HG03135 (cell line): ENCODE measurements around the gene TMEM8B.
"Not testable (repeated sequence)": the region's sequence is repeated elsewhere in the genome, so short reads cannot be mapped to it uniquely, and the experiment has no call there.

Experiments
- ATAC-seq: cut with Tn5 transposase; IDR thresholded peaks from one replicate; pipeline ENCODE4 v1.9.1; 2021; ENCODE audit warnings: mild to moderate bottlenecking, moderate library complexity; ENCODE audit not compliant: unreplicated experiment

The TMEM8B gene

DNA sequence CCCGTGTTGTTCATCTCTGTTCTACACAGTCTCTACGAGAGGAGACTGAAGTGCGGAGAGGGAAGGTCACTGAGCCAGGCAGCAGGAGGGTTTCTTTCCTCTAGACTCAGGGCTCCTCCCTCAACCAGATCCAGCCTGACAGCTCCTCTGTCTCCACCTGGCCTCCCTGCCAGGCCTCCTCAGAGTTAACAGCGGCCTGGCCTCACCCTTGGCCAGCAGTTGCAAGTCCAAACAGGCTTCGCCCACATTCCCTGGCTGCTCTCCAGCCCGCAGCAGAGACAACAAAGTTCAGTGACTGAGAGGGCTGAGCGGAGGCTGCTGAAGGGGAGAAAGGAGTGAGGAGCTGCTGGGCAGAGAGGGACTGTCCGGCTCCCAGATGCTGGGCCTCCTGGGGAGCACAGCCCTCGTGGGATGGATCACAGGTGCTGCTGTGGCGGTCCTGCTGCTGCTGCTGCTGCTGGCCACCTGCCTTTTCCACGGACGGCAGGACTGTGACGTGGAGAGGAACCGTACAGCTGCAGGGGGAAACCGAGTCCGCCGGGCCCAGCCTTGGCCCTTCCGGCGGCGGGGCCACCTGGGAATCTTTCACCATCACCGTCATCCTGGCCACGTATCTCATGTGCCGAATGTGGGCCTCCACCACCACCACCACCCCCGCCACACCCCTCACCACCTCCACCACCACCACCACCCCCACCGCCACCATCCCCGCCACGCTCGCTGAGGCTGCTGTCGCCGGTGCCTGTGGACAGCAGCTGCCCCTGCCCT is 77.1 kb downstream of the TMEM8B start, which contains the start of gene HRCT1:
Gene HRCT1 (plus strand): TSS at position 291 of the 768 bp plus-strand sequence. CDS start 86 bp downstream, at position 377.
- no peak for ATAC-seq

DNA sequence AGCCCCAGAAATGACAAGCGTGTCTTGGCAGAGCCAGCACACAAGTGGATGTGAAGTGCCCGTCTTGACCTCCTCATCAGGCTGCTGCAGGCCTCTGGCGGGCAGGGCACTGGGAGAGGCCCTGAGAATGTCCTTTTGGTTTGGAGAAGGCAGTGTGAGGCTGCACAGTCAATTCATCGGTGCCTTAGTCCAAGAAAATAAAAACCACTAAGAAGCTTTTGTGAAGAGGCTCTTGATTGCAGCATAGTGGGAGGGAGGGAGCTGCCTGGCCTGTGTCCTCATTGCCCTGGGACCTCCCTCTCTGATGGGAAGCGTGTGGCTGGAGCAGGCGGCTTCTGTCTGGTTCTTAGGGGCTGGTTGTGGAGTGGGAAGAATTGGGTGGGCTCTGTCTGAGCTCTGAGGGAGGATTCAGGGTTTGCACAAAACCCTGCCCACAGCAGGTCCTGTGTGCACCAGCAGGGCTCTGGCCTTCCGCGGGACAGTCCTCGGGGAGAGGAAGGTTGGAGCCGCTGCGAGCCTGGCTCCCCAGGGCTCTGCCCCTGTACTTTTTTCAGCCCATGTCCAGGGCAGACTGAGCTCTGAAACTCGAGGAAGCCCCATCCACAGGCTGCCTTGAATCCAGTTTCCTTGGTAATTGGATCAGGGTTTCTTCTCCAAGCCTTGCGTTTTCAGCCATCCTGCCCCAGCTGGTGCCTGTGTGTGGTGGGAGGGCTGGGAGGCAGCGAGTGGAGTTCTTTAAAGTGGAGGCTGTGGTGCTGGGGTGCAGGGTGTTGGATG is 78.1 kb downstream of the TMEM8B start:
- no peak for ATAC-seq

DNA sequence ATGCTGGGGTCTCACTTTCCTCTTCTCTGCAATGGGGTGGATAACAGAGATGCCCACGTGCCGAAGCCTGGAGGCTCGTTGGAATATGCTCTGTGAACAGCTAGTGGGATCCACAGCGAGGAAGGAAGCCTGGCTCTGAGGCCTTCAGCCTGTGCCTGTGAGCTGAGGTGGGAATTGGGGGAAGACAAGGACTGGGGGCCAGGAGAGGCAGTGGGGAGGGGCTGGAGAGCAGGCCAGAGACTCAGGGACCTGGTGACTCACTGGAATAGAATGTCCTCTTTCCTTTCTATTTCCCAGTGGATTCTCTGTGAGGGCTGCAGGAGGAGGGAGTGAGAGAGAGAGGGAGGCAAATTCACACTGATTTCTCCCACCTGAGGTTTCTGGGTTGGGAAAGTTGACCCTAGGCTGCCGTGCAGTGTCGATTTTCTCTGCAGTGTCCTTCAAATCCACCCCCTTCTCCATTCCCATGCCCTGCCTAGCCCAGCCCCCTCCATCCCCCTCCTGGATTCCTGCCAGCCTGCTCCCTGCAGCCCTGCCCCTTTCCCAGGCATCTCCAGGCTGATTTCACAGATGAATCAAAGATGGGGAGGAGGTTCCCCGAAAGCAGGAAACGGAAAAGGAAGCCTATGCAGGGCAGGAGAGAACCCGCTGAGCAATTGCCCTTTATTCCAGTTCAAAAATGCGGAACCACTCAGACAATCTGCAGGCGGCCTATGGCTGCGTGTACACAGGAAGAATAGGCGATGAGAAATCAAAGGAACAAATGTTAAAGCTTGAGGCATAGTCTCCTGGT is 78.9 kb downstream of the TMEM8B start:
- no peak for ATAC-seq

DNA sequence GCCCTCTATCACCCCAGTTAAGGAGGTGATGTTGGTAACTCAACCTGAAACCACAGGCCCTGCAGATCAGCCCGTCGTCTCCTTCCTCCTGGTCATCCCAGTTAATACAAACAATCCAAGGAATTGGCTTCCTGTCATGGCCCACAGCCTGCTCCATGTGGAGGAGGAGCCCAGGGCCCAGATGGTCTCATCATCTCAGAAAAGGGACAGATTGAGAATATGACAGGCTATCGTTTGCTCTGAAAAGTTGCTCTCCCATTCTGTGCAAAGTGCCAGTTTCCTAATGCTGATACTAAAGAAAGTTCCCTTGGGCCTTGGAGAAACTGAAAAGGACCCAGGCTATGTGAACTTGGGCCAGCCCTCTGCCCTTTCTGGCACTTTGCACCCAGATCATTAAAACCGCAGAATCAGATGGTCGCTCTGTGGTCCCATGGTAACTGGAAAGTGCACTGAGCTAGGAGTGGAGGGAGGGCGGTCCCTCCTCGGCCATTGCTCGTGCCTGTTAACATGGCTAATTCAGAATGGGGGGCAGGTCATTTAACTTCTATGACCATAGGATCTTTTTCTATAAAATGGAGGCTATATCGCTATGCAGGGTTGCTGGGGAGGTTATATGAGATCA is 79.6 kb downstream of the TMEM8B start:
- no peak for ATAC-seq

DNA sequence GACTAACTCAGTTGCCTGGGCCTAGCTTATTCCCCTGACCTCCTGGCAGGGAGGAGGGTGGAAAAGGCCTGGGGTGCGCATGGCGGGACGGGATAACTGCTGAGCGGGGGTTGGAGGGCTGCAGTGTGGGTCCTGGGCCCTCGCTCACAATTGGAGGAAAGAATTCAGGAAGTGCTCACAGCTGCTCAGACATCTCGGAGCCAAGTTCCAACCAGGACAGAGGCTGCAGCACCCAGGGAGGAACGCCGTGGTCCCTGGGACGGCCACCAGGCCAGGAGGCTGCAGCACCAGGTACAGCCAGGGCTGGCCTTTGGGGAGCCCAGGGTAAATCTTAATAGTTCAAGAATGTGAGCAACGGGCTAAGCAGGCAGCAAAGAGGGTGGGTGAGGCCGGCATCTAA is 80.2 kb downstream of the TMEM8B start, which contains the start of gene SPAAR:
Gene SPAAR (plus strand): TSS at position 217 of the 400 bp plus-strand sequence. CDS start 974 bp downstream, outside the sequence.
- ATAC-seq: no peak

DNA sequence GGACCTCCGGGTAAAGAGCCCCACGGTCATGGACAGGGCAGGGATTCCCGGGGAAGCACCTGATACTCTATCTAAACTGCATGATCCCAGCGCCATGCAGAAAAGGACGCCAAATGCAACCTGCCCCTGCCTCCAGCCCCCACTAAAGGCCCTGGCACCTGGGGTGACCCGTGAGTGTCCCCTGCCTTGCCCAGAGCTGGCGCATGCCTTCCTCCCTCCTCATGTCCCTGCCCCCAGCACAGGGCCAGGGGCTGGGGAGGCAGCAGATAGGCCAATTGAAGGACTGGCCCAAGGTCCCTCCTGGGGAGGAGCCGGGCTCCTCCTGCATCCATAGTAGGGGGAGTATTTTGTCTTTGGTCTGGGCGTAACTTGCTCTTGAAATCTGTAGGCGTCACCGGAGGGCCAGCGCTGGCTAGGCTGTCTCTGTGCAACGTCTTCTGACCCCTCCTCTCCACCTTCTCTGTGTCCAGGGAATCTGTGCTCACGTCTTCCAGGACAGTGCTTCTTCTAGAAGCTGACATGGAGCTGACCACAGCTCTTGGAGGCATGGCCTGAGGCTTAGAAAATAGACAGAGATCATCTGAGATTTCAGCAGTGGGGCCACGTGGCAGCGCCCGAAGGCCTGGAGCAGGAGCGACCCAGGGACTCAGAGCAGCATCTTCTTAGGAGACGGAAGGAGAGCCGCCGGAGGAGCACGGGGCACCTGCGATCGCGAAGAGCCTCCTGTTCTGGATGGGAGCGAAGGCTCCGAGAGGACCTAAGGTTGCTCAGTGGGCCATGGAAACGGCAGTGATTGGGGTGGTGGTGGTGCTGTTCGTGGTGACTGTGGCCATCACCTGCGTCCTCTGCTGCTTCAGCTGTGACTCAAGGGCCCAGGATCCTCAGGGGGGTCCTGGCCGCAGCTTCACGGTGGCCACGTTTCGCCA is 80.9 kb downstream of the TMEM8B start:
- ATAC-seq: no peak

DNA sequence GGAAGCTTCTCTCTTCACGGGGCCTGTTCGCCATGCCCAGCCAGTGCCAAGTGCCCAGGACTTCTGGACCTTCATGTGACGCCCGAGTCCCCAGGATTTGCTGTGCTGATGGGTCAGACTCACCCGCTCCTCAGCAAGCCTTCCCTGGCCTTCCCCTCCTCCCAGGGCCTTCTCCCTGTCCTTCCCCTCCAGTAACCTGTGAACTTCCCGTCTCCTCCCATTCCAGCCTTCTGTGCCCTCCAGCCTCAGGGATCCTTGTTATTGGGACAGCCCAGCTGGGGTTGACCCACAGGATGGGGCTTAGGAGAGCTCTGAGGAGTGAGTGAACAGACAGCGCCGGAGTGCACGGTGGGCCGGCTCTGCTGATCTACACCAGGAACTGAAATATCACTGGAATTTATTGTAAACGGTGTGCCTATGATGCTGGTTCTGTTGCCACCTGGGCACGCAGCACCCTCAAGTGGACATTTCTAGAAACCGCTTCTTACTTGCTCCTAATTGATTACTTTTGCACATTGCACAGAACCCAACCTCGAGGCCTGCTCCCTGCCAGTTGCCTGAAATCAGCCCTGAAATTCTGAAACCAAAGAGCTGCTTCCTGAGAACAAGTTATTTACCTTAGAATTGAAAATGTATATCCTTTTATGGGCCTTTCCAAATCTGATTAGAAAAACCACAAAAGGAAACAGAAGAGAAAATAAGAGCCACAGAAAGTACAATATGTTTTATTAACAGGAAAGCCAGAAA is 81.8 kb downstream of the TMEM8B start:
- no peak for ATAC-seq

DNA sequence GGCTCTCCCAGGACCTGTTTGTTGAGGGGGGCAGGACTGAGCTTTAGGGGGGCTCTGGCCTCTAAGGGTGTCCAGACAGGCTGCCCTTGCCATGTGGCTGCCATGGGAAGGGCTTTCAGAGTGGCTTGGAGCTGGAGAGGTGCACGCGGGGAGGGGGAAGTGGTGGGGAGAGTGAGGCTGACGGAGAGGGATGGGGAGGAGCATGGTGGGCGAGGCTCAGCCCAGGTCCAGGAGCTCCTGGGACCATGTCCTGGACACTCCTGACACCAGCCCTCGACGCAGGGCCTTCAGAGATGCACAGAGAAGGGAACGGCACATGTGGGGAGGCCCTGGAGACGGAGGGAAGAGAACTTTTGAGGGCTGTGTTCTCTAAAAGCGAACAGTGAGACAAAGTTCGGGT is 82.7 kb downstream of the TMEM8B start:
- ATAC-seq: no peak

DNA sequence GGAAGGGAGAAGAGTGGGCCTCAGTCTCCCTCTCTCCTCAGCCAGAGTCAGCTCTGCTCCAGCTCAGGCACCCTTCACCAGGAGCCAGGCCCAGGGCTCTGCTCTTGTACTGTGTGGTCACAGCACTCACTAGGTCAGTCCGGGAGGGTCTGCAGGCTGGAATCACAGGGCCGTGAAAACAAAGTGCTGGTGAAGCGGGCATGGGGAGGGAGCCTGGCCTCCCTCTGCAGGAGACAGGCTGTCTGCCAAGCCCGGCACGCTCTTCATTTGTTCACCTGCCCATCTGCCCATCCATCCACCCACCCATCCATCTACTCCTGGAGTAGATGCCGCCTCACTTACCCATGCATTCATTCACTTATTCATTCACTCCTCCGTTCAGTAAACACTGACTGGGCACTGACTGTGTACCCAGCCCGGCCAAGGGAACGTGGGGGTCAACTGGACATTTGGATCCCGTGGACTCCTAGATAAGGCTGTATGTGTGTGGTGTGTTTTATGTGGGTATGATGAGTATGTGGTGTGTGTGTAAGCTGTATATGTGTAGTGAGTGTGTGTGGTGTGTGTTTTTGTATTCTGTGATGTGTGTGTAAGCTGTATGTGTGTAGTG is 83.9 kb downstream of the TMEM8B start:
- no peak for ATAC-seq

DNA sequence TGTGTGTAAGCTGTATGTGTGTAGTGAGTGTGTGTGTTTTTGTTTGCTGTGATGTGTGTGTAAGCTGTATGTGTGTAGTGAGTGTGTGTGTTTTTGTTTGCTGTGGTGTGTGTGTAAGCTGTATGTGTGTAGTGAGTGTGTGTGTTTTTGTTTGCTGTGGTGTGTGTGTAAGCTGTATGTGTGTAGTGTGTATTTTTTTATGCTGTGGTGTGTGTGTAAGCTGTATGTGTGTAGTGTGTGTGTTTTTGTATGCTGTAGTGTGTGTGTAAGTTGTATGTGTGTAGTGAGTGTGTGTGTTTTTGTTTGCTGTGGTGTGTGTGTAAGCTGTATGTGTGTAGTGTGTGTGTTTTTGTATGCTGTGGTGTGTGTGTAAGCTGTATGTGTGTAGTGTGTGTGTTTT is 84.4 kb downstream of the TMEM8B start:
- not testable (repeated sequence) for ATAC-seq

DNA sequence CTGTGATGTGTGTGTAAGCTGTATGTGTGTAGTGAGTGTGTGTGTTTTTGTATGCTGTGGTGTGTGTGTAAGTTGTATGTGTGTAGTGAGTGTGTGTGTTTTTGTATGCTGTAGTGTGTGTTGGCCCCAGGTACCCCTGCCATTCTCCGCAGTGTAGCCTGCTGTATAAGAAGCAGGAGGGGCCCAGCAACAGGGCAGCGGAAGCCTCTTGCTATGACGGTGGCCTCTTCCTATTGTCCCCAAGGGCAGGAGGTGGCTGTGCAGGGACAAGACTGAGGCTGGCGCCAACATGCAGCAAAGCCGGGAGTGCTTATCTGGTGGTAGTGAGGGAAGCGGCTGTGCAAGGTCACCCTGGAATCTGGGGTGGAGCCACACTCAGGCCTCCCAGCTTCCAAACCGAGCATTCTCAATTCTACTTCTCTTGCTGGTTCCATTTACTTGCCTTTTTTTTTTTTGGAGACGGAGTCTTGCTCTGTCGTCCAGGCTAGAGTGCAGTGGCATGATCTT is 85.3 kb downstream of the TMEM8B start:
- no peak for ATAC-seq
